Measurements from ENCODE around the gene CADPS2.
"Not testable (repeated sequence)": the region's sequence is repeated elsewhere in the genome, so short reads cannot be mapped to it uniquely, and the experiment has no call there.

Gene CADPS2

DNA sequence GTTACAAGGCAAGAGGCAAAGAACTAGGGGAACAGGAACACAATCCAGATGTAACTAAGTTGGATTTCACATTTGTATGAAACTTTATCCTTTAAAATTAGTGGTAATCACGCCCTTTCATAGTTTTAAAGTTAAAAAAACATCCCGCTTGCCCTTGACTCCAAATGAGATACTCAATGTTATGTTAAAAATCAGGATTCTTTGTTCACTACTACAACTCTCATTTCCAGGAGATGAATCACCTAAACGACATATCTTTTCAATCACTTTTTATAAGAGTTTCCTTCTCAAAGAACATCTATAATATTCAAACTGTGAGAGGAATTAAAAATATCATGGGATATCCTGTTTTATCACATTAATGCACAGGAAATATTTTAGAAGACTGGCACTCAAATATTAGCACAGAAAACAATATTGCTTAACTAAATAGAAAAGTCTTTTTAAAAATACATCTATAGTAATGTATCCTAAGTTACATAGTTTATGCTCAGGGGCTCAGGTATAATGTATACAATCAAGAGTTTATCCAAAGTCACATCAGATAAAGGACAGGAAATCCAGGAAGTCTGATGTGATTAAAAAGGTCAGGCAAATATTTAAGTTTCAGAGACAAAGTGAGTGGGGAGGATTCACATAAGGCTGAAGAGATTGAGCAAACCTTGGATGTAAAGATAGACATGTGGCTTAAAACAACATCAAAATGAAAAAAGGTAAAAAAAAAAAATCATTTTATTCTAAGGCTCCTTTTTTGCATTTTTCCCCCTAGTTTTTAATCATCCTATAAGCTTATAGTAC is 41.9 kb downstream of the CADPS2 start:
- no peak for TF ChIP-seq POU2F2 (IDR thresholded peaks at IDR 0.05; ENCODE audit: low read depth, low read length)
- no peak for TF ChIP-seq PAX5 (IDR thresholded peaks at IDR 0.05; ENCODE audit: insufficient read depth, low read length, severe bottlenecking)
- TF ChIP-seq POLR2AphosphoS5 (IDR thresholded peaks at IDR 0.05; ENCODE audit: low read depth, low read length), result no peak
- no peak for TF ChIP-seq POLR2A (IDR thresholded peaks at IDR 0.05; ENCODE audit: low read depth, low read length)
- FAIRE-seq, result no peak
- no peak for DNase-seq (ENCODE audit: insufficient read length, low spot score)

DNA sequence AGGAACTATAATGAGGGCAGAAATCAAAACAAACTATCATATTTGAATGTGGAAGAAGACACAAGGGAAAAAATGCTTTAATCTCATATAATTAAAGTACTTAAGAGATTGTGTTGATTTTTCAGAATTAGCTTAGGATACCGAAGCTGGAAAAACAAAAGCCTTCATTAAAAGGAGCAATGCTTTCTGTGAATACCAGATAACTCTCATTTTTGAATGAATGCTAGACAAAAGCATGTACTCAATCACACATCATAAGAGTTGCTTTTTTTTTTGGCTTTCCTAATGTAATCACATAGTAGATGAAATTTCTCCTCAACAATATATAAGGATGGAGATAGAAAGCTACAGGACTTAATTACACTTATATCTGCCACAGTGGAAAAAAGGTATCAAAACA is 43.3 kb downstream of the CADPS2 start:
- FAIRE-seq, result no peak
- DNase-seq (ENCODE audit: insufficient read length, low spot score), result no peak
- TF ChIP-seq POLR2AphosphoS5 (IDR thresholded peaks at IDR 0.05; ENCODE audit: low read depth, low read length) (no peak), PAX5 (IDR thresholded peaks at IDR 0.05; ENCODE audit: insufficient read depth, low read length, severe bottlenecking) (no peak), POU2F2 (IDR thresholded peaks at IDR 0.05; ENCODE audit: low read depth, low read length) (no peak), TAF1 (IDR thresholded peaks at IDR 0.05; ENCODE audit: low read depth, low read length) (no peak), POLR2A (IDR thresholded peaks at IDR 0.05; ENCODE audit: low read depth, low read length) (no peak), SPI1 (IDR thresholded peaks at IDR 0.05; ENCODE audit: low read depth, low read length) (no peak)

- not testable (repeated sequence) for DNase-seq (ENCODE audit: insufficient read length, low spot score); FAIRE-seq
Measured at GRCh38 chr7:122836286-122836685, 50.0 kb downstream of the CADPS2 start.

GRCh38 chr7:122834571-122834942 is 51.7 kb downstream of the CADPS2 start:
- not testable (repeated sequence) for DNase-seq (ENCODE audit: insufficient read length, low spot score); FAIRE-seq

- TF ChIP-seq PAX5 (IDR thresholded peaks at IDR 0.05; ENCODE audit: insufficient read depth, low read length, severe bottlenecking) (no peak), TAF1 (IDR thresholded peaks at IDR 0.05; ENCODE audit: low read depth, low read length) (no peak), POLR2AphosphoS5 (IDR thresholded peaks at IDR 0.05; ENCODE audit: low read depth, low read length) (no peak), POLR2A (IDR thresholded peaks at IDR 0.05; ENCODE audit: low read depth, low read length) (no peak), POU2F2 (IDR thresholded peaks at IDR 0.05; ENCODE audit: low read depth, low read length) (no peak), SPI1 (IDR thresholded peaks at IDR 0.05; ENCODE audit: low read depth, low read length) (no peak)
- FAIRE-seq, result no peak
- DNase-seq (ENCODE audit: insufficient read length, low spot score), result no peak
Measured at GRCh38 chr7:122833888-122834570, 52.2 kb downstream of the CADPS2 start.

- DNase-seq (ENCODE audit: insufficient read length, low spot score) (no peak), FAIRE-seq (no peak)
- TF ChIP-seq TAF1 (IDR thresholded peaks at IDR 0.05; ENCODE audit: low read depth, low read length), result no peak
- no peak for TF ChIP-seq PAX5 (IDR thresholded peaks at IDR 0.05; ENCODE audit: insufficient read depth, low read length, severe bottlenecking)
- no peak for TF ChIP-seq SPI1 (IDR thresholded peaks at IDR 0.05; ENCODE audit: low read depth, low read length)
- no peak for TF ChIP-seq POLR2AphosphoS5 (IDR thresholded peaks at IDR 0.05; ENCODE audit: low read depth, low read length)
- no peak for TF ChIP-seq POLR2A (IDR thresholded peaks at IDR 0.05; ENCODE audit: low read depth, low read length)
- TF ChIP-seq POU2F2 (IDR thresholded peaks at IDR 0.05; ENCODE audit: low read depth, low read length), result no peak
Measured at GRCh38 chr7:122831436-122831835, 54.8 kb downstream of the CADPS2 start.

GRCh38 chr7:122829962-122830361 is 56.3 kb downstream of the CADPS2 start:
- TF ChIP-seq POU2F2 (IDR thresholded peaks at IDR 0.05; ENCODE audit: low read depth, low read length) (no peak), POLR2AphosphoS5 (IDR thresholded peaks at IDR 0.05; ENCODE audit: low read depth, low read length) (no peak), POLR2A (IDR thresholded peaks at IDR 0.05; ENCODE audit: low read depth, low read length) (no peak)
- FAIRE-seq, result no peak
- no peak for DNase-seq (ENCODE audit: insufficient read length, low spot score)

DNA sequence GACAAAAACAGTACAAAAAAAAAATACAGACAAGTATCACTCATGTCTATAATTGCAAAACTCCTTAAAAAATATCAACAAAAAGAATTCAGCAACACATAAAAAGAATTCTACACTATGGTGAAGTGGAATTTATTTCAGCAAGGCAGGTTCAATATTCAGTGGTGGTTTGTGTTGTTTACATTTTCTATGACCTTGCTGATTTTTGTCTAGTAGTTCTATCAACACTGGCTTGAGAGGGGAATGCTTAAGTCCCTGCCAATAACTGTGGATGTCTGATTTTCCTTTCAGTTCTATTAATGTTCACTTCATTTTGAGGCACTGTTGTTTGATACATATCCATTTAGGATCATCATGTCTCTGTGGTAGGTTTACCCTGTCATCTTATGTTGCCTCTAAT is 58.5 kb downstream of the CADPS2 start:
- FAIRE-seq (no peak), DNase-seq (ENCODE audit: insufficient read length, low spot score) (no peak)
- TF ChIP-seq POLR2AphosphoS5 (IDR thresholded peaks at IDR 0.05; ENCODE audit: low read depth, low read length) (no peak), TAF1 (IDR thresholded peaks at IDR 0.05; ENCODE audit: low read depth, low read length) (no peak), SPI1 (IDR thresholded peaks at IDR 0.05; ENCODE audit: low read depth, low read length) (no peak), POU2F2 (IDR thresholded peaks at IDR 0.05; ENCODE audit: low read depth, low read length) (no peak), POLR2A (IDR thresholded peaks at IDR 0.05; ENCODE audit: low read depth, low read length) (no peak), PAX5 (IDR thresholded peaks at IDR 0.05; ENCODE audit: insufficient read depth, low read length, severe bottlenecking) (no peak)

DNA sequence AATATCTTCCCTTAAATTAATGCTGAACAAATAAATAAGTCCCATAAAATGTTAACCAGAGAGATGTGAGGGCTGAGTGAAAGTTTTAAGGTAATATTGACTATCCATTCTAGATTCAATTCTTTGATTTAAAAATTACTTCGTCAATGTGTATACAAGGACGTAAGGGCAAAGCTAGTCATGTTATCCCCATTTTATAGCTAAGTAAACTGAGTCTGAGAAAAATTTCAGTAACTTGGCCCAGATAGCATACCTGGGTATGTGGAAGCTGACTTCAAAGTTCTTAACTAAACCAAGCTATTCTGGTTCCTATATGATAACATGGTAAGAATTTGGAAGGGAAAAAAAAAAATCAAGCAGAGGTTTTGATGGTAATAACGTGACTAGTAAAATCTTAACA is 72.4 kb downstream of the CADPS2 start:
- no peak for FAIRE-seq
- TF ChIP-seq SPI1 (IDR thresholded peaks at IDR 0.05; ENCODE audit: low read depth, low read length), result no peak
- DNase-seq (ENCODE audit: insufficient read length, low spot score), result no peak

DNA sequence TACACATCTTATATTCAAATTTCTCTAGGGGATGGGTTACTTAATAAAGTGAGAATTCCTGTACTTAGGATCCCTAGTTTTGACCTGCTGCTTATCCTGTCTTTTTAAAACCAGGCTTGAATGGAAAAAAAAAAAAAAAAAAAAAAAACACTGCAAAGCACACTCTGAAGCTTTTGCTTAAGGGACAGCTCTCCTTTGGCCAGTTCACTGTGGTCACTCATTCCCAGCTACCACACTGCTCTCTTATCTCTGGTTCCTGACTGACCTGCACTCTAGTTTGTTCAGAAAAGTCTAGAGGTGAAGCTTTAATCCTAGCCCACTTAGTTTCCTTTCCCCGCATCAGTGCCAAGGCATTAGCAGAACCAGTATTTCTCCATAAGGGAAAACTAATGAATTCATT is 82.4 kb downstream of the CADPS2 start:
- FAIRE-seq, result no peak
- no peak for DNase-seq (ENCODE audit: insufficient read length, low spot score)
- no peak for TF ChIP-seq POLR2A (IDR thresholded peaks at IDR 0.05; ENCODE audit: low read depth, low read length)
- no peak for TF ChIP-seq SPI1 (IDR thresholded peaks at IDR 0.05; ENCODE audit: low read depth, low read length)
- TF ChIP-seq POU2F2 (IDR thresholded peaks at IDR 0.05; ENCODE audit: low read depth, low read length), result no peak
- TF ChIP-seq TAF1 (IDR thresholded peaks at IDR 0.05; ENCODE audit: low read depth, low read length), result no peak
- no peak for TF ChIP-seq POLR2AphosphoS5 (IDR thresholded peaks at IDR 0.05; ENCODE audit: low read depth, low read length)
- TF ChIP-seq PAX5 (IDR thresholded peaks at IDR 0.05; ENCODE audit: insufficient read depth, low read length, severe bottlenecking), result no peak
